ENCODE results near the gene PDGFD.

PDGFD gene

DNA sequence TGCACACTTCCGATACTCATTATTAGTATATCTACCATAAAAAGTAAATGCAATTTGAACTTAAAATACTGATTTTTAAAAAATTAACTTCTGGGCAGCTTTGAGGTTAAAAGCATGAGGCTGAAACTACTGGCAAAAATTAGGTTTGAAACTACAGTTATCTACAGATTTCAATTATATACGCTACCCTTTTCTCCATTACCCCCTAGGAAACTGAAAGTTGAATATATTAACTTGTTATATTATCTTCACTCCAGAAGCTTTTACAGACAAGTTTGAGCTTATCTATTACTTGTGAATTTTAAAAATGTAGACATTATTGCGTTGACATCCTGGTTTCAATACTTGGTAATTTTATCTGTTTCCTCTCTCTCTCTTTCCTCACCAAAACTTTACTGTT, 224.3 kb downstream of the PDGFD start:
- no peak for TF ChIP-seq CTCF (IDR thresholded peaks at IDR 0.05)

- no peak for TF ChIP-seq CTCF (IDR thresholded peaks at IDR 0.05)
These were observed 227.9 kb downstream of the PDGFD start for GRCh38 chr11:103936059-103936458.

GRCh38 chr11:103935219-103935618, 228.7 kb downstream of the PDGFD start:
- TF ChIP-seq CTCF (IDR thresholded peaks at IDR 0.05): no peak

GRCh38 chr11:103929170-103929903, 234.6 kb downstream of the PDGFD start:
- TF ChIP-seq CTCF (IDR thresholded peaks at IDR 0.05): no peak

- TF ChIP-seq CTCF (IDR thresholded peaks at IDR 0.05): no peak
These were observed 235.2 kb downstream of the PDGFD start for GRCh38 chr11:103928802-103929161.

DNA sequence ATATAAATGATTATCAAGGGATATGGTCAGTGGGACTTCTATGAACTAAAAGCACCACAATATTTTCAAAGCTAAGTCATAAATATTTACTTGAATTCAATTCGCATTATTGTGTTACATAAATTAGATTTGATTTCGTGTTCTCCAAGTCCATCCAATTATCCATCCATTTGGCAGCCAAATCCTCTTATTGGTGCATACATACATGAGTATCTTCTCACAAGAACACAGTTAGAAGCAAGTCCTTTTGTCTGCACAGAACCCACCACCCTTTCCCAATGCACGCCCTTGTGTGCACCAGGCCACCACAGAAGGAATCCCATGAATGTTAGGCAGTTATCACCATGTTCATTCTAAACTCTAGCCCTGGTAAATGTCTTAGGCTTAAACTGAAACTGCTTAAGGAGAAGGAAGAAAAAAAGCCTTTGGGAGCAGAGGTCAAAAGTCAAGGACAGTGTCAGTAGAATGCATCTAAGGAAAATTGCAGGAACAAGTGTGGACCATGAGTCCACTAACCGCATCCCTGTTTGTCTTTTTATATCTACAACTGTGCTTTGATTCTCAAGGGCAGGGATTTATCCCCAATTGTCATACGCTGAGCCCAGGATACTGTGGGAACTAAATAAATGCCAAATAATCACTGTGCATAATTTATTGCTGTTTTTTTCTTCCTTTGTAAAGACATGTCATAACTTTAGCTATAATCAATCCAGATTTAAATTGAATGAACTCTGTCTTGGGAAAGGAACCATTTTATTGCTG, 235.7 kb downstream of the PDGFD start:
- no peak for TF ChIP-seq CTCF (IDR thresholded peaks at IDR 0.05)

- peak; percentile 32; the same call in 1 of the 2 replicates for TF ChIP-seq CTCF (IDR thresholded peaks at IDR 0.05)
These were observed 236.4 kb downstream of the PDGFD start for GRCh38 chr11:103927535-103927934.
